A673 (cell line): ENCODE measurements around the gene GLIS2.

Experiments
- EZH2 ChIP-seq: fragments of 200-600 bp; sonication (generic); IDR thresholded peaks from 2 replicates; pipeline ENCODE4 v1.6.1; 2017; ENCODE audit warnings: borderline replicate concordance, low read depth, mild to moderate bottlenecking, mixed read lengths, antibody characterized with exemption, low read length; ENCODE audit not compliant: poor library complexity, severe bottlenecking
- TF ChIP-seq, protein P1 (sequence below): fragments of 300-800, 200-600 bp; sonication (generic); conservative IDR thresholded peaks from 2 replicates; pipeline ENCODE4 v1.5.1; 2017; ENCODE audit warnings: low read depth, mild to moderate bottlenecking, antibody characterized with exemption, low read length, moderate library complexity, mixed read lengths

DNA sequence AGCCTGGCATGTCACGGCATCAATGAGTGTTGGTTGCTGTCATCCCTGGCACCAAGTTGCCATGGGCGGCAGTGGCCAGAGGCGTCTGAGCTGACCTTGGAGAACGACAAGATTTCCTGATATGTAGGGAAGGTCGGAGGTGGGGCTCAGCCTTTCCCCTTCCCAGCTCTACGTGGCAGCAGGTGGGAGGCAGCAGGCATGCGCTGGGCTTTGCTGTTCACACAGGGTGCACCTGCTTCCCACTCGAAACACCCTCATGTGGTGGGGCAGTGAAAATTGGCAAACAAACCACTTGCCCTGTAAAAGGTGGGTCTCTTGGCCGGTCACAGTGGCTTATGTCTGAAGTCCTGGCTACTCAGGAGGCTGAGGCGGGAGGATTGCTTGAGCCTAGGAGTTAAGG lies 30.7 kb upstream of the GLIS2 start:
- TF ChIP-seq, protein P1, sequence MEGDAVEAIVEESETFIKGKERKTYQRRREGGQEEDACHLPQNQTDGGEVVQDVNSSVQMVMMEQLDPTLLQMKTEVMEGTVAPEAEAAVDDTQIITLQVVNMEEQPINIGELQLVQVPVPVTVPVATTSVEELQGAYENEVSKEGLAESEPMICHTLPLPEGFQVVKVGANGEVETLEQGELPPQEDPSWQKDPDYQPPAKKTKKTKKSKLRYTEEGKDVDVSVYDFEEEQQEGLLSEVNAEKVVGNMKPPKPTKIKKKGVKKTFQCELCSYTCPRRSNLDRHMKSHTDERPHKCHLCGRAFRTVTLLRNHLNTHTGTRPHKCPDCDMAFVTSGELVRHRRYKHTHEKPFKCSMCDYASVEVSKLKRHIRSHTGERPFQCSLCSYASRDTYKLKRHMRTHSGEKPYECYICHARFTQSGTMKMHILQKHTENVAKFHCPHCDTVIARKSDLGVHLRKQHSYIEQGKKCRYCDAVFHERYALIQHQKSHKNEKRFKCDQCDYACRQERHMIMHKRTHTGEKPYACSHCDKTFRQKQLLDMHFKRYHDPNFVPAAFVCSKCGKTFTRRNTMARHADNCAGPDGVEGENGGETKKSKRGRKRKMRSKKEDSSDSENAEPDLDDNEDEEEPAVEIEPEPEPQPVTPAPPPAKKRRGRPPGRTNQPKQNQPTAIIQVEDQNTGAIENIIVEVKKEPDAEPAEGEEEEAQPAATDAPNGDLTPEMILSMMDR, result no peak
- TF ChIP-seq EZH2, result no peak
